Neuronal stem cell (in vitro differentiated cells): ENCODE measurements around the gene BPIFB6.

ENCODE experiments used
- DNase-seq: peaks from one replicate; pipeline ENCODE4 v3.0.0-alpha.2; 2013; ENCODE audit warnings: low spot score
- H2AFZ ChIP-seq: one replicate; pipeline ENCODE4 v1.6.1; 2013; ENCODE audit warnings: mild to moderate bottlenecking, low read length, inconsistent platforms
- H2AK5ac ChIP-seq: 2 replicates; pipeline ENCODE4 v1.6.1; 2013; ENCODE audit warnings: low read depth, mild to moderate bottlenecking, inconsistent platforms, low read length, moderate library complexity, mixed read lengths
- H2BK120ac ChIP-seq: 2 replicates; pipeline ENCODE4 v1.6.1; 2013; ENCODE audit warnings: low read depth, mild to moderate bottlenecking, inconsistent platforms, low read length, moderate library complexity, mixed read lengths
- H2BK12ac ChIP-seq: one replicate; pipeline ENCODE4 v1.6.1; 2013; ENCODE audit warnings: low read length, inconsistent platforms
- H2BK15ac ChIP-seq: 2 replicates; pipeline ENCODE4 v1.6.1; 2013; ENCODE audit warnings: mild to moderate bottlenecking, low read length, inconsistent platforms, mixed read lengths
- H2BK5ac ChIP-seq: one replicate; pipeline ENCODE4 v1.6.1; 2013; ENCODE audit warnings: inconsistent platforms, mild to moderate bottlenecking, low read length, moderate library complexity
- H3K14ac ChIP-seq: one replicate; pipeline ENCODE4 v1.6.1; 2013; ENCODE audit warnings: low read length, inconsistent platforms
- H3K18ac ChIP-seq: 2 replicates; pipeline ENCODE4 v1.6.1; 2013; ENCODE audit warnings: low read length, inconsistent platforms
- H3K23ac ChIP-seq: 2 replicates; pipeline ENCODE4 v1.6.1; 2013; ENCODE audit warnings: low read depth, mild to moderate bottlenecking, mixed read lengths, low read length, inconsistent platforms; ENCODE audit not compliant: poor library complexity
- H3K27ac ChIP-seq: replicated peaks from 3 replicates; pipeline ENCODE4 v1.5.1; 2013; ENCODE audit warnings: low read length, inconsistent platforms
- H3K27me3 ChIP-seq, 3 experiments: 2 replicates each; pipeline ENCODE4 v1.6.1; 2013; ENCODE audit warnings: low read length in 3 of 3, mild to moderate bottlenecking in 2 of 3, inconsistent platforms in 1 of 3, low read depth in 1 of 3, mixed read lengths in 1 of 3, moderate library complexity in 1 of 3; ENCODE audit not compliant: control insufficient read depth in 3 of 3, insufficient read depth in 3 of 3
- H3K36me3 ChIP-seq, 2 donors: replicated peaks in 1 of 2; 2 replicates each; pipeline ENCODE4 v1.6.1; 2013; ENCODE audit warnings: low read length in 2 of 2; ENCODE audit not compliant: control insufficient read depth in 2 of 2, insufficient read depth in 2 of 2
- H3K4ac ChIP-seq: 2 replicates; pipeline ENCODE4 v1.6.1; 2013; ENCODE audit warnings: inconsistent platforms, mild to moderate bottlenecking, low read length, moderate library complexity
- H3K4me1 ChIP-seq, 2 donors: 1 replicate in 1 of 2; 2 replicates in 1 of 2; pipeline ENCODE4 v1.6.1; 2013; ENCODE audit warnings: low read length in 2 of 2, low read depth in 1 of 2; ENCODE audit not compliant: control insufficient read depth in 2 of 2, insufficient read depth in 1 of 2
- H3K4me2 ChIP-seq: one replicate; pipeline ENCODE4 v1.6.1; 2013; ENCODE audit warnings: mild to moderate bottlenecking, low read length, inconsistent platforms; ENCODE audit not compliant: insufficient read depth, poor library complexity, severe bottlenecking
- H3K4me3 ChIP-seq, 2 donors: 2 replicates each; pipeline ENCODE4 v1.5.1; 2013; ENCODE audit warnings: low read length in 2 of 2, mild to moderate bottlenecking in 2 of 2, inconsistent platforms in 1 of 2, moderate library complexity in 1 of 2
- H3K79me1 ChIP-seq: one replicate; pipeline ENCODE4 v1.6.1; 2013; ENCODE audit warnings: low read depth, mild to moderate bottlenecking, inconsistent platforms, low read length, moderate library complexity
- H3K9ac ChIP-seq: one replicate; pipeline ENCODE4 v1.6.1; 2013; ENCODE audit warnings: mild to moderate bottlenecking, low read depth, low read length, inconsistent platforms; ENCODE audit not compliant: poor library complexity
- H3K9me3 ChIP-seq, 2 donors: replicated peaks in 1 of 2; 2 replicates each; pipeline versions ENCODE3 to v1.6.1; 2013; ENCODE audit warnings: low read length in 2 of 2, mild to moderate bottlenecking in 2 of 2, inconsistent platforms in 1 of 2, low read depth in 1 of 2, mixed read lengths in 1 of 2, moderate library complexity in 1 of 2; ENCODE audit not compliant: control insufficient read depth in 2 of 2, insufficient read depth in 1 of 2
- H4K8ac ChIP-seq: one replicate; pipeline ENCODE4 v1.6.1; 2013; ENCODE audit warnings: low read depth, mild to moderate bottlenecking, inconsistent platforms, low read length, moderate library complexity
- H4K91ac ChIP-seq: one replicate; pipeline ENCODE4 v1.6.1; 2013; ENCODE audit warnings: low read length, low read depth, mild to moderate bottlenecking, inconsistent platforms; ENCODE audit not compliant: poor library complexity
- WGBS, 2 donors: extraction: QIAGEN DNeasy Blood & Tissue Kit; methylation state at CpG; one replicate each; pipeline ENCODE4 v1.1.7; 2013; ENCODE audit warnings: missing lambda C conversion rate in 2 of 2, mixed read lengths in 1 of 2; ENCODE audit not compliant: insufficient read length in 2 of 2, insufficient replicate concordance in 1 of 2; ENCODE audit errors: extremely low coverage in 2 of 2; 5-methylcytosine and 5-hydroxymethylcytosine counted together

BPIFB6 gene

GRCh38 chr20:33021879-33022278, 9.6 kb upstream of the BPIFB6 start:
- Histone ChIP-seq H3K14ac (no peak overlapping the region), H3K23ac (no peak overlapping the region), H2AK5ac (peak overlapping the region; percentile 8), H3K9me3 (no peaks in the 10 kb centered on the region), H2BK15ac (no peak overlapping the region), H3K4me3 (no peak overlapping the region), H3K9ac (no peak overlapping the region), H3K18ac (no peak overlapping the region), H2AFZ (no peak overlapping the region), H2BK5ac (no peak overlapping the region), H3K4me2 (no peak overlapping the region), H4K8ac (no peak overlapping the region), H3K27ac (no peak overlapping the region), H3K4ac (no peak overlapping the region), H3K27me3 (peaks cover 0 to 13% (median 0%) of the 10 kb centered on the region in 3 experiments), H3K4me1 (no peaks in the 10 kb centered on the region), H3K36me3 (no peaks in the 10 kb centered on the region), H2BK120ac (no peak overlapping the region), H4K91ac (no peak overlapping the region), H3K79me1 (no peaks in the 10 kb centered on the region), H2BK12ac (no peak overlapping the region)
- no CpG with 5 or more reads among the region's 3 CpGs for WGBS, 2 donors
- DNase-seq: no peak

GRCh38 chr20:33022289-33022688, 9.2 kb upstream of the BPIFB6 start:
- H2BK5ac ChIP-seq: no peak overlapping the region
- H3K4me1 ChIP-seq: no peaks in the 10 kb centered on the region
- no peak overlapping the region for H2BK120ac ChIP-seq
- no peak overlapping the region for H3K4me3 ChIP-seq
- no peak overlapping the region for H2AFZ ChIP-seq
- H4K91ac ChIP-seq: no peak overlapping the region
- no peaks in the 10 kb centered on the region for H3K79me1 ChIP-seq
- no peak overlapping the region for H4K8ac ChIP-seq
- H3K18ac ChIP-seq: no peak overlapping the region
- H3K36me3 ChIP-seq: no peaks in the 10 kb centered on the region
- H3K9me3 ChIP-seq: no peaks in the 10 kb centered on the region
- no peak overlapping the region for H3K9ac ChIP-seq
- H2AK5ac ChIP-seq: no peak overlapping the region
- no peak overlapping the region for H3K14ac ChIP-seq
- no peak overlapping the region for H2BK12ac ChIP-seq
- DNase-seq: no peak
- H2BK15ac ChIP-seq: no peak overlapping the region
- no peak overlapping the region for H3K4me2 ChIP-seq
- no peak overlapping the region for H3K27ac ChIP-seq
- peaks cover 0 to 12% (median 0%) of the 10 kb centered on the region in 3 experiments for H3K27me3 ChIP-seq
- H3K4ac ChIP-seq: no peak overlapping the region
- WGBS, 2 donors: no CpG with 5 or more reads among the region's 4 CpGs
- H3K23ac ChIP-seq: no peak overlapping the region

GRCh38 chr20:33022694-33023438, 8.6 kb upstream of the BPIFB6 start:
- H4K8ac ChIP-seq: no peak overlapping the region
- no CpG with 5 or more reads among the region's 7 CpGs for WGBS, 2 donors
- no peak overlapping the region for H3K4me3 ChIP-seq
- H2BK15ac ChIP-seq: no peak overlapping the region
- no peak overlapping the region for H3K14ac ChIP-seq
- no peaks in the 10 kb centered on the region for H3K36me3 ChIP-seq
- H2AFZ ChIP-seq: no peak overlapping the region
- peak overlapping the region; percentile 44 for H3K18ac ChIP-seq
- no peaks in the 10 kb centered on the region for H3K79me1 ChIP-seq
- H3K27ac ChIP-seq: no peak overlapping the region
- H3K4ac ChIP-seq: no peak overlapping the region
- H3K4me1 ChIP-seq: no peaks in the 10 kb centered on the region
- no peak overlapping the region for H3K9ac ChIP-seq
- no peak overlapping the region for H3K4me2 ChIP-seq
- H2AK5ac ChIP-seq: peak overlapping the region; percentile 47
- H3K27me3 ChIP-seq: peaks cover 0 to 8% (median 0%) of the 10 kb centered on the region in 3 experiments
- no peak overlapping the region for H2BK12ac ChIP-seq
- DNase-seq: no peak
- H3K23ac ChIP-seq: no peak overlapping the region
- H2BK120ac ChIP-seq: no peak overlapping the region
- no peak overlapping the region for H2BK5ac ChIP-seq
- no peak overlapping the region for H4K91ac ChIP-seq
- H3K9me3 ChIP-seq: no peaks in the 10 kb centered on the region

GRCh38 chr20:33023439-33024242, 7.8 kb upstream of the BPIFB6 start:
- no peak overlapping the region for H3K18ac ChIP-seq
- H4K91ac ChIP-seq: no peak overlapping the region
- no peak overlapping the region for H2BK12ac ChIP-seq
- H2BK120ac ChIP-seq: no peak overlapping the region
- H3K9me3 ChIP-seq: no peaks in the 10 kb centered on the region
- no peak overlapping the region for H2BK5ac ChIP-seq
- no peak overlapping the region for H3K4me2 ChIP-seq
- no peak overlapping the region for H3K4ac ChIP-seq
- H3K4me3 ChIP-seq: no peak overlapping the region
- no peak overlapping the region for H3K14ac ChIP-seq
- H3K79me1 ChIP-seq: no peaks in the 10 kb centered on the region
- H2AK5ac ChIP-seq: peak overlapping the region; percentile 47
- H4K8ac ChIP-seq: no peak overlapping the region
- H2BK15ac ChIP-seq: no peak overlapping the region
- H3K23ac ChIP-seq: no peak overlapping the region
- no peaks in the 10 kb centered on the region for H3K4me1 ChIP-seq
- no peak overlapping the region for H2AFZ ChIP-seq
- H3K36me3 ChIP-seq: no peaks in the 10 kb centered on the region
- H3K9ac ChIP-seq: no peak overlapping the region
- WGBS, 2 donors: no CpG with 5 or more reads among the region's 6 CpGs
- DNase-seq: no peak
- no peak overlapping the region for H3K27ac ChIP-seq
- H3K27me3 ChIP-seq: peaks cover 0 to under 1% (median 0%) of the 10 kb centered on the region in 3 experiments
